ENCODE results near the gene KRT33B.

The KRT33B gene

GRCh38 chr17:41369713-41370112 is at the start of gene KRT33B:
Gene KRT33B, minus strand, starts transcription at chr17:41369813. Its CDS starts 63 bp downstream, at chr17:41369750.
- H3K27me3 ChIP-seq (replicated peaks): no peaks in the 10 kb centered on the region
- DNase-seq: no peak
- no peaks in the 10 kb centered on the region for H3K36me3 ChIP-seq (replicated peaks)
- no peak for TF ChIP-seq CTCF (IDR thresholded peaks at IDR 0.05; ENCODE audit: low read depth, low read length, missing control alignments)
- in situ Hi-C loops (cut with HindIII; ENCODE audit: low pct_ligation_motif_present, low sequenced_read_pairs): no loop called here
- no peak within 1 kb of the TSS for H3K27ac ChIP-seq
- no peak within 1 kb of the TSS for H3K4me3 ChIP-seq (ENCODE audit: low read depth, low read length)

GRCh38 chr17:41418116-41418860 is 48.7 kb upstream of the KRT33B start:
- TF ChIP-seq CTCF (IDR thresholded peaks at IDR 0.05; ENCODE audit: low read depth, low read length, missing control alignments): no peak
- H3K27me3 ChIP-seq (replicated peaks): no peaks in the 10 kb centered on the region
- H3K27ac ChIP-seq: no peak overlapping the region
- in situ Hi-C loops (cut with HindIII; ENCODE audit: low pct_ligation_motif_present, low sequenced_read_pairs): no loop called here
- no peaks in the 10 kb centered on the region for H3K36me3 ChIP-seq (replicated peaks)
- no peak overlapping the region for H3K4me3 ChIP-seq (ENCODE audit: low read depth, low read length)
- no peak for DNase-seq

GRCh38 chr17:41417576-41418015 is 48.0 kb upstream of the KRT33B start:
- no peak for DNase-seq
- Histone ChIP-seq H3K36me3 (replicated peaks) (no peaks in the 10 kb centered on the region), H3K27ac (no peak overlapping the region), H3K27me3 (replicated peaks) (no peaks in the 10 kb centered on the region), H3K4me3 (ENCODE audit: low read depth, low read length) (no peak overlapping the region)
- TF ChIP-seq CTCF (IDR thresholded peaks at IDR 0.05; ENCODE audit: low read depth, low read length, missing control alignments): peak; percentile 59
- in situ Hi-C loops (cut with HindIII; ENCODE audit: low pct_ligation_motif_present, low sequenced_read_pairs): no loop called here

GRCh38 chr17:41417127-41417526 is 47.5 kb upstream of the KRT33B start:
- in situ Hi-C loops (cut with HindIII; ENCODE audit: low pct_ligation_motif_present, low sequenced_read_pairs): no loop called here
- Histone ChIP-seq H3K36me3 (replicated peaks) (no peaks in the 10 kb centered on the region), H3K27ac (no peak overlapping the region), H3K27me3 (replicated peaks) (no peaks in the 10 kb centered on the region), H3K4me3 (ENCODE audit: low read depth, low read length) (no peak overlapping the region)
- TF ChIP-seq CTCF (IDR thresholded peaks at IDR 0.05; ENCODE audit: low read depth, low read length, missing control alignments): no peak
- DNase-seq: no peak

GRCh38 chr17:41416479-41416878 is 46.9 kb upstream of the KRT33B start:
- Histone ChIP-seq H3K36me3 (replicated peaks) (no peaks in the 10 kb centered on the region), H3K27ac (no peak overlapping the region), H3K27me3 (replicated peaks) (no peaks in the 10 kb centered on the region), H3K4me3 (ENCODE audit: low read depth, low read length) (no peak overlapping the region)
- TF ChIP-seq CTCF (IDR thresholded peaks at IDR 0.05; ENCODE audit: low read depth, low read length, missing control alignments): no peak
- DNase-seq: no peak
- in situ Hi-C loops (cut with HindIII; ENCODE audit: low pct_ligation_motif_present, low sequenced_read_pairs): no loop called here

All from brain microvascular endothelial cell (primary cell).